ENCODE data around the gene TAF6. TPM values are rescaled to one million over a fixed set of nuclear protein-coding genes. Genes with fewer than 3 reads are reported as not detected.

The TAF6 gene
- total RNA-seq, 4 donors from 2014 or later: 36.3 to 107 (median 68.7) TPM

GRCh38 chr7:100154651-100155491 is 35.7 kb upstream of the TAF6 start:
- peaks cover 0 to 59% of the 10 kb centered on the region in 2 donors for H3K36me3 ChIP-seq
- WGBS, 2 donors (ENCODE audit: low coverage in 1 of 2): 42 to 60% methylated on average over 1 to 6 of the region's 30 CpGs
- no peaks in the 10 kb centered on the region for H3K27me3 ChIP-seq
- no peaks in the 10 kb centered on the region for H3K9me3 ChIP-seq
- no peak overlapping the region for H3K27ac ChIP-seq
- TF ChIP-seq CTCF (IDR thresholded peaks at IDR 0.05): no peak
- TF ChIP-seq EP300 (IDR thresholded peaks at IDR 0.05): no peak
- no peak for TF ChIP-seq POLR2AphosphoS5 (IDR thresholded peaks at IDR 0.05)
- ATAC-seq: no peak
- peaks cover 0 to 58% (median 16%) of the 10 kb centered on the region in 3 donors for H3K4me1 ChIP-seq
- H3K4me3 ChIP-seq: no peak overlapping the region

- H3K27me3 ChIP-seq: no peaks in the 10 kb centered on the region
- no peak overlapping the region for H3K27ac ChIP-seq
- H3K9me3 ChIP-seq: no peaks in the 10 kb centered on the region
- peaks cover 0 to 59% of the 10 kb centered on the region in 2 donors for H3K36me3 ChIP-seq
- 28 to 72% methylated on average over 4 of the region's 16 CpGs for WGBS, 2 donors (ENCODE audit: low coverage in 1 of 2)
- peaks cover 0 to 60% (median 19%) of the 10 kb centered on the region in 3 donors for H3K4me1 ChIP-seq
- no peak for TF ChIP-seq EP300 (IDR thresholded peaks at IDR 0.05)
- TF ChIP-seq POLR2AphosphoS5 (IDR thresholded peaks at IDR 0.05): no peak
- no peak for ATAC-seq
- no peak overlapping the region for H3K4me3 ChIP-seq
These were observed 34.8 kb upstream of the TAF6 start for GRCh38 chr7:100153708-100154535.

GRCh38 chr7:100152937-100153666 is 33.9 kb upstream of the TAF6 start:
- 71 to 84% methylated on average over 10 to 16 of the region's 18 CpGs for WGBS, 2 donors (ENCODE audit: low coverage in 1 of 2)
- peaks cover 0 to 57% (median 18%) of the 10 kb centered on the region in 3 donors for H3K4me1 ChIP-seq
- no peaks in the 10 kb centered on the region for H3K9me3 ChIP-seq
- ATAC-seq: no peak
- TF ChIP-seq CTCF (IDR thresholded peaks at IDR 0.05) (no peak), POLR2A (IDR thresholded peaks at IDR 0.05) (no peak), POLR2AphosphoS5 (IDR thresholded peaks at IDR 0.05) (no peak)
- no peak overlapping the region for H3K27ac ChIP-seq
- H3K36me3 ChIP-seq: peaks cover 0 to 59% of the 10 kb centered on the region in 2 donors
- no peak overlapping the region for H3K4me3 ChIP-seq
- no peaks in the 10 kb centered on the region for H3K27me3 ChIP-seq

GRCh38 chr7:100152404-100152803 is 33.2 kb upstream of the TAF6 start:
- Histone ChIP-seq H3K36me3 (peaks cover 0 to 59% of the 10 kb centered on the region in 2 donors), H3K9me3 (no peaks in the 10 kb centered on the region), H3K4me1 (peaks cover 0 to 52% (median 11%) of the 10 kb centered on the region in 3 donors), H3K27me3 (no peaks in the 10 kb centered on the region), H3K4me3 (no peak overlapping the region), H3K27ac (peak overlapping the region in 1 of 4 donors; percentile 29)
- no peak for ATAC-seq
- TF ChIP-seq CTCF (IDR thresholded peaks at IDR 0.05) (no peak), POLR2A (IDR thresholded peaks at IDR 0.05) (no peak), EP300 (IDR thresholded peaks at IDR 0.05) (no peak), POLR2AphosphoS5 (IDR thresholded peaks at IDR 0.05) (no peak)
